GM12878 (cell line): Measurements from ENCODE around the gene XPO6. TPM values are rescaled to one million over a fixed set of nuclear protein-coding genes. Genes with fewer than 3 reads are reported as not detected.

Experiments used
- ATAC-seq: fragments of 200-7000 bp; cut with Tn5 transposase; 3 replicates; pipeline ENCODE4 v1.9.1; 2020; ENCODE audit warnings: mild to moderate bottlenecking, moderate library complexity
- BruUV-seq: library from RNA; stranded (reverse); fragments of 400-500 nt; replicated peaks from 2 replicates; lab custom pipeline; 2021; lab: Mats Ljungman, UMichigan
- CTCF ChIA-PET: fragments of 300-600 bp; sonication (Branson Sonifier 250); formaldehyde crosslinking; extraction: SDS; loops from one replicate; lab custom pipeline; 2021; ENCODE audit warnings: inconsistent platforms; lab: Yijun Ruan, JAX
- POLR2A ChIA-PET: fragments of 350-600 bp; formaldehyde crosslinking; extraction: SDS; loops from one replicate; lab custom pipeline; 2021; ENCODE audit warnings: inconsistent platforms; lab: Charles Lee
- RAD21 ChIA-PET: fragments of 300-600 bp; sonication (Branson Sonifier 250); formaldehyde crosslinking; loops from one replicate; lab custom pipeline; 2023; ENCODE audit warnings: antibody characterized with exemption; ENCODE audit not compliant: unreplicated experiment; lab: Charles Lee
- SMC1A ChIA-PET: fragments of 300-600 bp; sonication (Branson Sonifier 250); formaldehyde crosslinking; loops from one replicate; lab custom pipeline; 2023; ENCODE audit not compliant: unreplicated experiment, uncharacterized antibody; lab: Charles Lee
- DNase-seq: peaks from one replicate; pipeline ENCODE4 v3.0.0-alpha.2; 2011; ENCODE audit warnings: low read depth, low spot score
- FAIRE-seq: peaks from 3 replicates; lab custom pipeline; 2011; peaks lifted over from hg19 to GRCh38; lab: Jason Lieb, UNC
- H2AFZ ChIP-seq: 2 replicates; pipeline ENCODE4 v1.6.0; 2011; ENCODE audit warnings: low read depth, low read length, control low read depth; ENCODE audit not compliant: control insufficient read depth
- H3K27ac ChIP-seq: 2 replicates; pipeline ENCODE4 v1.5.1; 2011; ENCODE audit warnings: control low read depth; ENCODE audit not compliant: control insufficient read depth, insufficient read depth
- H3K27me3 ChIP-seq, 2 experiments: replicated peaks in 1 of 2; 2 replicates each; pipeline versions ENCODE4 v1.6.0 to v1.6.1; 2011; ENCODE audit warnings: low read length in 1 of 2; ENCODE audit not compliant: control insufficient read depth in 2 of 2, insufficient read depth in 2 of 2
- H3K36me3 ChIP-seq, 2 experiments: 2 replicates each; pipeline ENCODE4 v1.5.1; 2011; ENCODE audit warnings: low read length in 1 of 2; ENCODE audit not compliant: control insufficient read depth in 2 of 2, insufficient read depth in 2 of 2
- H3K4me1 ChIP-seq: 2 replicates; pipeline ENCODE4 v1.6.1; 2011; ENCODE audit warnings: mild to moderate bottlenecking, low read length, moderate library complexity, mixed read lengths; ENCODE audit not compliant: control insufficient read depth, insufficient read depth
- H3K4me2 ChIP-seq: 2 replicates; pipeline ENCODE4 v1.6.0; 2011; ENCODE audit warnings: control low read depth; ENCODE audit not compliant: control insufficient read depth, insufficient read depth
- H3K4me3 ChIP-seq: fragments of 200-600 bp; sonication (generic); 2 replicates; pipeline ENCODE4 v1.5.1; 2016
- H3K79me2 ChIP-seq: 2 replicates; pipeline ENCODE4 v1.6.0; 2011; ENCODE audit warnings: low read length; ENCODE audit not compliant: control insufficient read depth, insufficient read depth
- H3K9ac ChIP-seq: 2 replicates; pipeline ENCODE4 v1.8.0; 2011; ENCODE audit warnings: low read length, control low read depth, mixed read lengths; ENCODE audit not compliant: control insufficient read depth, insufficient read depth
- H3K9me3 ChIP-seq: replicated peaks from 3 replicates; pipeline ENCODE4 v1.5.1; 2011; ENCODE audit warnings: mild to moderate bottlenecking, low read length; ENCODE audit not compliant: control insufficient read depth, insufficient read depth
- H4K20me1 ChIP-seq: 2 replicates; pipeline ENCODE4 v1.6.0; 2011; ENCODE audit not compliant: control insufficient read depth, insufficient read depth
- CEBPZ ChIP-seq: fragments of 150-350 bp; IDR thresholded peaks from 2 replicates; pipeline ENCODE4 v1.6.1; 2016; ENCODE audit warnings: low read depth, low read length
- JUNB ChIP-seq: IDR thresholded peaks from 2 replicates; pipeline ENCODE4 v1.6.1; 2016; ENCODE audit warnings: antibody characterized with exemption, mild to moderate bottlenecking
- NR2F1 ChIP-seq: fragments of 450-650 bp; conservative IDR thresholded peaks from 2 replicates; pipeline ENCODE4 v1.6.1; 2017; ENCODE audit warnings: mild to moderate bottlenecking
- SMC3 ChIP-seq: IDR thresholded peaks from 2 replicates; pipeline ENCODE4 v1.6.1; 2011; ENCODE audit warnings: low read length, improper control_type of control experiment, borderline replicate concordance
- SPI1 ChIP-seq: IDR thresholded peaks from 2 replicates; pipeline ENCODE4 v1.6.1; 2011; ENCODE audit warnings: low read depth, mild to moderate bottlenecking, low read length, moderate library complexity, borderline replicate concordance; ENCODE audit not compliant: insufficient read depth
- ZSCAN29 ChIP-seq: fragments of 450-650 bp; IDR thresholded peaks from 2 replicates; pipeline ENCODE4 v1.6.1; 2017; ENCODE audit warnings: mild to moderate bottlenecking, moderate library complexity
- WGBS: methylation state at CpG from one replicate; pipeline ENCODE4 v1.1.6; 2016; ENCODE audit warnings: low lambda C conversion rate; ENCODE audit not compliant: insufficient replicate concordance, insufficient coverage; ENCODE audit errors: missing lambda C conversion rate; 5-methylcytosine and 5-hydroxymethylcytosine counted together
- in situ Hi-C: fragments of 300-500 bp; cut with MboI; formaldehyde crosslinking; loops from 9 replicates; pipeline ENCODE4 v1.14.3; 2018; ENCODE audit warnings: mixed read lengths
- intact Hi-C: fragments of 100-400 bp; cut with micrococcal nuclease; formaldehyde crosslinking; loops from one replicate; pipeline ENCODE4 v1.14.2; 2022; ENCODE audit not compliant: unreplicated experiment
- polyA plus RNA-seq, 11 experiments: library from polyadenylated mRNA; depleted of rRNA in 4 of 11; unstranded in 6 of 11; stranded (reverse) in 5 of 11; fragments of >200 nt; fragmentation: Nextera tagmentation in 4 of 11; fragmentation: Illumina TruSeq in 1 of 11; extraction: Ambion mirVana in 4 of 11; extraction: Trizol in 1 of 11; gene quantifications; 1 replicate in 1 of 11; 2 replicates in 10 of 11; pipeline versions ENCODE4 v1.2.1 to v1.2.3, GENCODE V29; 2011 to 2016; ENCODE audit warnings: inconsistent platforms in 2 of 11, missing spikeins in 2 of 11, low read depth in 1 of 11
- total RNA-seq, 4 experiments: library from RNA; depleted of rRNA in 3 of 4; stranded (reverse); fragments of >200 nt in 3 of 4; fragmentation: Illumina TruSeq in 1 of 4; extraction: Trizol in 1 of 4; gene quantifications; 2 replicates each; pipeline versions ENCODE4 v1.2.1 to v1.2.3, GENCODE V29; 2013 to 2021
- TF ChIP-seq, protein P1 (sequence below): fragments of 450-650 bp; IDR thresholded peaks from 2 replicates; pipeline ENCODE4 v1.6.1; 2014; ENCODE audit warnings: mild to moderate bottlenecking

Gene XPO6
- total and polyA plus RNA-seq, 10 of the 15 experiments (the other 5 are each of a cell fraction or from before 2014, with no cell fraction given) = 9.9 to 246 (median 110) TPM

DNA sequence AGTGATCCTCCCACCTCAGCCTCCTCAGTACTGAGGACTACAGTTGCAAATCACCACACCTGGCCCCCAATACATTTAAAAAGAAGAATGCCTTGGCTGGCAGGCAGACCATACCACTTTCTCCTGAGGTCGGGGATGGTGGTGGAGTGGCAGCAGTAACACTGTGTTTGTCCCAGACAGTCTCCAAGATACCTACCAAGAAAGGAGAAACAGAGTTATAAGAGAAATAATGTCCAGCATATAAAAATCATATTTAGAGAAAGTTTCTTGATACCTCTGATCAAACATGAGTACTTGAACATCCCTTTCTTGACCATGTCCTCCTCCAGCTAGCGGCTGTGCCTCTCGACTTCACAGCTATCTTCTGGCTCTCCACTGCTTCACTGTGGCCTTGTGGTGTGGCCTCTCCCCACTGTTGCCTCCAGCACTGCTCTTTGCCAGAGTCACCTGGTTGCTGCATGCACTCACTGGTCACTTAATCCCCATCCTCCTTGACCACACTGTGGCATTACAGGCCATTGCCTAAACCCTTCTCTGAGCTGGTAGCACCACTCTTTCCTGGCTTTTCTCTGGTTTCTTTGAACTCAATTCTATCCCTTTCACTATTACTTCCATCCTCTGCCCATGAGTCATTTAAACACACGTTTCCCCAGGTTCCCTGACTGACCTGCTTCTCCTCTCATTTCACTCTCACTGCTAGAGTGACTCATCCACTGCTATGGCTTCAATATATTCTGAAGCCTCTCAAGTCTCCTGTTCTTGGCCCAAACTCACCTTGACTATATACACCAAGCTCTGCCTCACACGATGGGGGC lies 45.2 kb downstream of the XPO6 start:
- DNase-seq = no peak
- CTCF ChIA-PET = interaction anchor here (0.9 to 1.3 kb wide), 4 partner anchors 9 to 51 kb away, joined by 3 to 5 read pairs (median 4); no protein-coding TSS in a partner anchor
- no peak overlapping the region for H3K4me3 ChIP-seq
- SMC1A ChIA-PET = interaction anchor here (1.6 kb wide), 1 partner anchor 42 kb away, joined by 5 read pairs; no protein-coding TSS in a partner anchor
- no peak overlapping the region for H3K9ac ChIP-seq
- intact Hi-C loops (no loop called here), in situ Hi-C loops (no loop called here)
- ATAC-seq = peak; percentile 28
- no peaks in the 10 kb centered on the region for H3K9me3 ChIP-seq
- BruUV-seq = TSS peak; percentile 47
- POLR2A ChIA-PET = interaction anchor here (0.9 to 1.0 kb wide), 2 partner anchors 11 kb away, joined by 3 read pairs; no protein-coding TSS in a partner anchor
- H4K20me1 ChIP-seq = no peaks in the 10 kb centered on the region; the same call in 1 of the 2 replicates
- no peaks in the 10 kb centered on the region for H3K27me3 ChIP-seq
- RAD21 ChIA-PET = no interaction called here
- TF ChIP-seq SMC3 (no peak), JUNB (peak; percentile 26; the same call in 1 of the 2 replicates)
- TF ChIP-seq, all 136 proteins: peak for 1
- no peak for FAIRE-seq
- Histone ChIP-seq H3K36me3 (peaks cover 22 to 34% of the 10 kb centered on the region in 2 experiments), H2AFZ (no peak overlapping the region), H3K4me2 (no peak overlapping the region), H3K79me2 (peaks cover 13% of the 10 kb centered on the region), H3K4me1 (no peaks in the 10 kb centered on the region; the same call in 1 of the 2 replicates), H3K27ac (no peak overlapping the region)
- WGBS = 49% methylated on average over 5 of the region's 5 CpGs

DNA sequence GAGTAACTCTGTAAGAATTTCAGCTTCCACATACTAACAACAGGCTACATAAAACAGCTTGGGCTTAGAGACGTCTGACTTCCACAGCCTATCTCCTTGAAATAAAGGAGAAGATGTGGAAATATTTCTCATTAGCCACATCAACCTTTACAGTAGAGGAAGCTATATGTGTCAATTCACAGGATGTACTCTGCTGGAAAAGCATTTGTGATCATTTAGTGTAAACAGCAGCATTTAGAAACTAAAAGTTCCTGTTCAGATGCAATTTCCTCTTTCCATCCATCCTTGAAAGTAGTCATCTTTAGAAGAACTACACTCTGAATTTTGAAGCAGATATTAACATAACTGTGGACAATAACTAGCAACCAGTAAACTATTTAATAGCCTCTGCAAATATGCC lies 46.2 kb downstream of the XPO6 start:
- WGBS = 40% methylated on average over 1 of the region's 1 CpG
- no peak for DNase-seq
- in situ Hi-C loops (no loop called here), intact Hi-C loops (no loop called here)
- no peak overlapping the region for H3K27ac ChIP-seq
- no peaks in the 10 kb centered on the region for H3K27me3 ChIP-seq
- H3K9me3 ChIP-seq = no peaks in the 10 kb centered on the region
- no peaks in the 10 kb centered on the region; the same call in 1 of the 2 replicates for H4K20me1 ChIP-seq
- H3K4me2 ChIP-seq = no peak overlapping the region
- ChIA-PET POLR2A (interaction anchor here (1.0 kb wide), 1 partner anchor 24 kb away, joined by 3 read pairs; no protein-coding TSS in a partner anchor), RAD21 (interaction anchor here (0.8 to 1.3 kb wide), 2 partner anchors 12 to 52 kb away, joined by 3 to 4 read pairs; no protein-coding TSS in a partner anchor), CTCF (interaction anchor here (2.9 kb wide), 1 partner anchor 12 kb away, joined by 10 read pairs; no protein-coding TSS in a partner anchor), SMC1A (interaction anchor here (1.6 to 2.8 kb wide), 4 partner anchors 9 to 43 kb away, joined by 4 to 12 read pairs (median 8); no protein-coding TSS in a partner anchor)
- no peaks in the 10 kb centered on the region; the same call in 1 of the 2 replicates for H3K4me1 ChIP-seq
- no TSS peak for BruUV-seq
- H3K4me3 ChIP-seq = no peak overlapping the region
- no peak for TF ChIP-seq CEBPZ
- TF ChIP-seq SMC3 = no peak
- TF ChIP-seq NR2F1 = no peak
- TF ChIP-seq, protein P1, sequence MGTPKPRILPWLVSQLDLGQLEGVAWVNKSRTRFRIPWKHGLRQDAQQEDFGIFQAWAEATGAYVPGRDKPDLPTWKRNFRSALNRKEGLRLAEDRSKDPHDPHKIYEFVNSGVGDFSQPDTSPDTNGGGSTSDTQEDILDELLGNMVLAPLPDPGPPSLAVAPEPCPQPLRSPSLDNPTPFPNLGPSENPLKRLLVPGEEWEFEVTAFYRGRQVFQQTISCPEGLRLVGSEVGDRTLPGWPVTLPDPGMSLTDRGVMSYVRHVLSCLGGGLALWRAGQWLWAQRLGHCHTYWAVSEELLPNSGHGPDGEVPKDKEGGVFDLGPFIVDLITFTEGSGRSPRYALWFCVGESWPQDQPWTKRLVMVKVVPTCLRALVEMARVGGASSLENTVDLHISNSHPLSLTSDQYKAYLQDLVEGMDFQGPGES = no peak
- TF ChIP-seq SPI1 = no peak
- TF ChIP-seq ZSCAN29 = no peak
- FAIRE-seq = no peak
- H3K79me2 ChIP-seq = peaks cover 18% of the 10 kb centered on the region
- no peak for ATAC-seq
- H3K9ac ChIP-seq = no peak overlapping the region
- no peak overlapping the region for H2AFZ ChIP-seq
- H3K36me3 ChIP-seq = peaks cover 22 to 34% of the 10 kb centered on the region in 2 experiments
